Measurements from ENCODE around the gene NCOA5.

Gene NCOA5

GRCh38 chr20:46034039-46034438 is 55.7 kb downstream of the NCOA5 start:
- no peaks in the 10 kb centered on the region for H3K36me3 ChIP-seq (ENCODE audit: control insufficient read depth in 4 of 4, insufficient read depth in 4 of 4, low read length in 3 of 4)
- no peaks in the 10 kb centered on the region for H3K9me3 ChIP-seq (ENCODE audit: control extremely low read depth in 1 of 5, control insufficient read depth in 4 of 5, insufficient read depth in 2 of 5, low read depth in 1 of 5, low read length in 4 of 5)
- peaks cover 9 to 90% (median 32%) of the 10 kb centered on the region in 5 experiments for H3K27me3 ChIP-seq (replicated peaks in 2 of 5; ENCODE audit: control insufficient read depth in 4 of 5, insufficient read depth in 5 of 5, low read length in 4 of 5)
- H3K4me1 ChIP-seq (ENCODE audit: control extremely low read depth in 1 of 4, control insufficient read depth in 4 of 4, insufficient read depth in 4 of 4, low read length in 3 of 4) = peaks cover 0 to 7% (median 3%) of the 10 kb centered on the region in 4 experiments
- ChIA-PET POLR2A (no interaction called here), CTCF (no interaction called here)
- no peak for DNase-seq
- 81% methylated on average over 3 of the region's 3 CpGs for WGBS (ENCODE audit: insufficient coverage)
- H3K4me3 ChIP-seq (ENCODE audit: control insufficient read depth in 1 of 7, extremely low read depth in 1 of 7, insufficient read depth in 4 of 7, low read depth in 2 of 7, low read length in 6 of 7) = no peak overlapping the region
- no peak overlapping the region for H3K27ac ChIP-seq (ENCODE audit: insufficient read depth in 1 of 2, low read depth in 1 of 2, low read length in 2 of 2, poor library complexity in 1 of 2, severe bottlenecking in 2 of 2)

- POLR2A ChIA-PET = no interaction called here
- WGBS (ENCODE audit: insufficient coverage) = 1% methylated on average over 34 of the region's 55 CpGs
- Histone ChIP-seq H3K9me3 (ENCODE audit: control extremely low read depth in 1 of 5, control insufficient read depth in 4 of 5, insufficient read depth in 2 of 5, low read depth in 1 of 5, low read length in 4 of 5) (no peaks in the 10 kb centered on the region), H3K27ac (ENCODE audit: insufficient read depth in 1 of 2, low read depth in 1 of 2, low read length in 2 of 2, poor library complexity in 1 of 2, severe bottlenecking in 2 of 2) (no peak overlapping the region), H3K4me3 (ENCODE audit: control insufficient read depth in 1 of 7, extremely low read depth in 1 of 7, insufficient read depth in 4 of 7, low read depth in 2 of 7, low read length in 6 of 7) (peak overlapping the region in 1 of 7 experiments; percentile 33), H3K27me3 (replicated peaks in 2 of 5; ENCODE audit: control insufficient read depth in 4 of 5, insufficient read depth in 5 of 5, low read length in 4 of 5) (peaks cover 9 to 100% (median 36%) of the 10 kb centered on the region in 5 experiments), H3K4me1 (ENCODE audit: control extremely low read depth in 1 of 4, control insufficient read depth in 4 of 4, insufficient read depth in 4 of 4, low read length in 3 of 4) (peaks cover 0 to 7% (median 3%) of the 10 kb centered on the region in 4 experiments), H3K36me3 (ENCODE audit: control insufficient read depth in 4 of 4, insufficient read depth in 4 of 4, low read length in 3 of 4) (no peaks in the 10 kb centered on the region)
- CTCF ChIA-PET = interaction anchor here (1.2 kb wide), 1 partner anchor 27 kb away, joined by 4 read pairs; no protein-coding TSS in a partner anchor
- DNase-seq = no peak
Observed at GRCh38 chr20:46031701-46032254, 58.0 kb downstream of the NCOA5 start.

- 19% methylated on average over 7 of the region's 11 CpGs for WGBS (ENCODE audit: insufficient coverage)
- Histone ChIP-seq H3K27ac (ENCODE audit: insufficient read depth in 1 of 2, low read depth in 1 of 2, low read length in 2 of 2, poor library complexity in 1 of 2, severe bottlenecking in 2 of 2) (no peak overlapping the region), H3K9me3 (ENCODE audit: control extremely low read depth in 1 of 5, control insufficient read depth in 4 of 5, insufficient read depth in 2 of 5, low read depth in 1 of 5, low read length in 4 of 5) (no peaks in the 10 kb centered on the region), H3K27me3 (replicated peaks in 2 of 5; ENCODE audit: control insufficient read depth in 4 of 5, insufficient read depth in 5 of 5, low read length in 4 of 5) (peaks cover 9 to 100% (median 35%) of the 10 kb centered on the region in 5 experiments), H3K4me1 (ENCODE audit: control extremely low read depth in 1 of 4, control insufficient read depth in 4 of 4, insufficient read depth in 4 of 4, low read length in 3 of 4) (peaks cover 0 to 7% (median 3%) of the 10 kb centered on the region in 4 experiments), H3K36me3 (ENCODE audit: control insufficient read depth in 4 of 4, insufficient read depth in 4 of 4, low read length in 3 of 4) (no peaks in the 10 kb centered on the region), H3K4me3 (ENCODE audit: control insufficient read depth in 1 of 7, extremely low read depth in 1 of 7, insufficient read depth in 4 of 7, low read depth in 2 of 7, low read length in 6 of 7) (no peak overlapping the region)
- ChIA-PET CTCF (no interaction called here), POLR2A (no interaction called here)
- DNase-seq = no peak
Observed at GRCh38 chr20:46031014-46031569, 58.7 kb downstream of the NCOA5 start.

- POLR2A ChIA-PET = no interaction called here
- peaks cover 9 to 99% (median 35%) of the 10 kb centered on the region in 5 experiments for H3K27me3 ChIP-seq (replicated peaks in 2 of 5; ENCODE audit: control insufficient read depth in 4 of 5, insufficient read depth in 5 of 5, low read length in 4 of 5)
Observed at GRCh38 chr20:46030284-46031013, 59.3 kb downstream of the NCOA5 start.

GRCh38 chr20:46028772-46029371 is 60.9 kb downstream of the NCOA5 start, which contains the start of gene SLC12A5:
SLC12A5 (plus strand) TSS chr20:46029215; CDS start chr20:46029345, 130 bp downstream.
- WGBS (ENCODE audit: insufficient coverage) = 12% methylated on average over 28 of the region's 56 CpGs
- H3K27ac ChIP-seq (ENCODE audit: insufficient read depth in 1 of 2, low read depth in 1 of 2, low read length in 2 of 2, poor library complexity in 1 of 2, severe bottlenecking in 2 of 2) = no peak within 1 kb of the TSS
- no peak within 1 kb of the TSS for H3K4me3 ChIP-seq (ENCODE audit: control insufficient read depth in 1 of 7, extremely low read depth in 1 of 7, insufficient read depth in 4 of 7, low read depth in 2 of 7, low read length in 6 of 7)
- H3K4me1 ChIP-seq (ENCODE audit: control extremely low read depth in 1 of 4, control insufficient read depth in 4 of 4, insufficient read depth in 4 of 4, low read length in 3 of 4) = peaks cover 0 to 7% (median 3%) of the 10 kb centered on the region in 4 experiments
- H3K36me3 ChIP-seq (ENCODE audit: control insufficient read depth in 4 of 4, insufficient read depth in 4 of 4, low read length in 3 of 4) = no peaks in the 10 kb centered on the region
- ChIA-PET CTCF (interaction anchor here (0.7 to 1.6 kb wide), 3 partner anchors 14 to 29 kb away, joined by 3 to 5 read pairs (median 4); no protein-coding TSS in a partner anchor), POLR2A (no interaction called here)
- H3K27me3 ChIP-seq (replicated peaks in 2 of 5; ENCODE audit: control insufficient read depth in 4 of 5, insufficient read depth in 5 of 5, low read length in 4 of 5) = peaks cover 7 to 95% (median 35%) of the 10 kb centered on the region in 5 experiments
- no peak for DNase-seq
- no peaks in the 10 kb centered on the region for H3K9me3 ChIP-seq (ENCODE audit: control extremely low read depth in 1 of 5, control insufficient read depth in 4 of 5, insufficient read depth in 2 of 5, low read depth in 1 of 5, low read length in 4 of 5)

More at GRCh38 chr20:46030284-46031013, 59.3 kb downstream of the NCOA5 start:
- Histone ChIP-seq H3K9me3 (ENCODE audit: control extremely low read depth in 1 of 5, control insufficient read depth in 4 of 5, insufficient read depth in 2 of 5, low read depth in 1 of 5, low read length in 4 of 5) (no peaks in the 10 kb centered on the region), H3K4me1 (ENCODE audit: control extremely low read depth in 1 of 4, control insufficient read depth in 4 of 4, insufficient read depth in 4 of 4, low read length in 3 of 4) (peaks cover 0 to 7% (median 3%) of the 10 kb centered on the region in 4 experiments), H3K4me3 (ENCODE audit: control insufficient read depth in 1 of 7, extremely low read depth in 1 of 7, insufficient read depth in 4 of 7, low read depth in 2 of 7, low read length in 6 of 7) (no peak overlapping the region), H3K27ac (ENCODE audit: insufficient read depth in 1 of 2, low read depth in 1 of 2, low read length in 2 of 2, poor library complexity in 1 of 2, severe bottlenecking in 2 of 2) (no peak overlapping the region), H3K36me3 (ENCODE audit: control insufficient read depth in 4 of 4, insufficient read depth in 4 of 4, low read length in 3 of 4) (no peaks in the 10 kb centered on the region)
- DNase-seq = no peak
- CTCF ChIA-PET = interaction anchor here (1.0 to 1.6 kb wide), 2 partner anchors 12 to 16 kb away, joined by 3 to 4 read pairs; no protein-coding TSS in a partner anchor
- 16% methylated on average over 30 of the region's 49 CpGs for WGBS (ENCODE audit: insufficient coverage)

GRCh38 chr20:46028110-46028509 is 61.7 kb downstream of the NCOA5 start:
- H3K9me3 ChIP-seq (ENCODE audit: control extremely low read depth in 1 of 5, control insufficient read depth in 4 of 5, insufficient read depth in 2 of 5, low read depth in 1 of 5, low read length in 4 of 5) = no peaks in the 10 kb centered on the region
- ChIA-PET POLR2A (no interaction called here), CTCF (interaction anchor here (1.0 to 1.7 kb wide), 4 partner anchors 10 to 39 kb away, joined by 3 to 7 read pairs (median 4); no protein-coding TSS in a partner anchor)
- H3K4me1 ChIP-seq (ENCODE audit: control extremely low read depth in 1 of 4, control insufficient read depth in 4 of 4, insufficient read depth in 4 of 4, low read length in 3 of 4) = peaks cover 0 to 7% (median 3%) of the 10 kb centered on the region in 4 experiments
- peaks cover 7 to 95% (median 33%) of the 10 kb centered on the region in 5 experiments for H3K27me3 ChIP-seq (replicated peaks in 2 of 5; ENCODE audit: control insufficient read depth in 4 of 5, insufficient read depth in 5 of 5, low read length in 4 of 5)
- no peaks in the 10 kb centered on the region for H3K36me3 ChIP-seq (ENCODE audit: control insufficient read depth in 4 of 4, insufficient read depth in 4 of 4, low read length in 3 of 4)
- DNase-seq = no peak
- no peak overlapping the region for H3K27ac ChIP-seq (ENCODE audit: insufficient read depth in 1 of 2, low read depth in 1 of 2, low read length in 2 of 2, poor library complexity in 1 of 2, severe bottlenecking in 2 of 2)
- H3K4me3 ChIP-seq (ENCODE audit: control insufficient read depth in 1 of 7, extremely low read depth in 1 of 7, insufficient read depth in 4 of 7, low read depth in 2 of 7, low read length in 6 of 7) = no peak overlapping the region
- WGBS (ENCODE audit: insufficient coverage) = 83% methylated on average over 7 of the region's 7 CpGs

Measured in common myeloid progenitor, CD34-positive (primary cell).